Activated CD8-positive, alpha-beta memory T cell treated with anti-CD3 and anti-CD28 coated beads, Interleukin-2, amount 50 U/mL, for 1 hour (primary cell): Measurements from ENCODE around the gene THBS4.
A peak's percentile ranks its signal among the peaks of the same experiment; 100 is the strongest.
"Not testable (repeated sequence)": the region's sequence is repeated elsewhere in the genome, so short reads cannot be mapped to it uniquely, and the experiment has no call there.

ENCODE experiments used
- DNase-seq: peaks from one replicate; pipeline ENCODE4 v3.0.0-alpha.2; 2020; ENCODE audit errors: extremely low read depth

Gene THBS4

DNA sequence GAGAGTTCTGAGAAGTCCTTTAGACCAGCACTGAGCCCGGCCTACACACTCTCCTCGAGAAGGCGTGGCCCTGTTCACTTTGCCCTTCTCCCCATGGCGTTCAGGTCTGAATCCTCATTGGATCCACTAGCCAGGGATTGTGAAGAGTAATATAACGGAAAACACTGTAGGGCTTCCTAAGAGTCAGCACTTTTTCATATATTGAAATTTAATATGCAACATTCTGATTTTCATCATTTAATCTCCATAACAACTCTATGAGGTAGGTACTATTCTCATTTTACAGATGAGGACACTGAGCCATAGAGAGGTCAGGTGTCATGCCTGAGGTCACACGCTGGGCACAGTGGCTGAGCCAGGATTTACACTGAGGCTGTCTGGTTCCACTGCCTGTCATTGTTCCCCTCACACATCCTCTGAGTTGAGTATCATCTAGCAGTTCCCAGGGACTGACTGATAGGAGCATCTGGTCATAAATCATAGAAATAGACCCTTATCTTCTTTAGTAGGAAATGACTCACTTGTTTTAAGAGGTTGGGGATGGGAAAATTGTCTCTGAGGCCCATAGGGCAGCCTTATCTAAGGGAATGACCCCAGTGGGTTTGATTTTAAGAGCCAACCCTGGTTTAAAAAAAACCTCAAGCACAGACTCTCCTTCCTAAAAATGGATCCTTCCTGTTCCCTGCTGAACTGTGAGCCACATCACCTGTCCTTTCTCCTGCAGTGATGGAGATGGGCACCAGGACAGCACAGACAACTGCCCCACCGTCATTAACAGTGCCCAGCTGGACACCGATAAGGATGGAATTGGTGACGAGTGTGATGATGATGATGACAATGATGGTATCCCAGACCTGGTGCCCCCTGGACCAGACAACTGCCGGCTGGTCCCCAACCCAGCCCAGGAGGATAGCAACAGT is 41.2 kb downstream of the THBS4 start:
- DNase-seq: no peak

DNA sequence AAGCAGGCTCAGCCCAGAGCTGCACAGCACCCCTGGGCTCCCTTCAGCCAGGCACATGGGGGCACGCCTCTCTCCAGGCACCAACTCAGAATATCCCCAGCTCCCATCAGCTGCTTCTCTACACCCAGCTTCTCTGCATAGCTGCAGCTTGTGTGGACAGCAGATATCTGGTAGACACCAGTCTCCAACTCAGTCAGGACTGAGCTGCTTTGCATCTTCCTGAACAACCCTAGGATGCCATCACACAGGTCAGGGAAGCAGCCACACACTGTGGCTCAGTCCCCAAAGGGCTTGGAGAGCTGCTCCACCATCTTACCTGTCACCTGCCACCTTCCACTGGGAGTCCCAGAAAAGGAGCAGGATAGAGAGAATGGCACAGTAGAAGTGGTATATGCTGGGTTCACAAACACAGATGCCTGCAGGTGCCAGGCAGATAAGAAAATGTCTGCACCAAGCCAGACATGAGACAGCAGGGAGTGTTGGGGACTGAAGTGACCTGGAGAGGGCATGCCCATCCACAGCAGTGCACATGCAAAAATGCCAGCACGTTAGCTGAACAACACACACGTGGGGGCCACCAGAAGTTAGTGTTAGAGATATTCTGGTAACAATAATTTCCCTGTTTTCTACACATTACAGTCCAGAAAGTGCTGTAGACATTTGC is 42.0 kb downstream of the THBS4 start:
- DNase-seq: no peak

DNA sequence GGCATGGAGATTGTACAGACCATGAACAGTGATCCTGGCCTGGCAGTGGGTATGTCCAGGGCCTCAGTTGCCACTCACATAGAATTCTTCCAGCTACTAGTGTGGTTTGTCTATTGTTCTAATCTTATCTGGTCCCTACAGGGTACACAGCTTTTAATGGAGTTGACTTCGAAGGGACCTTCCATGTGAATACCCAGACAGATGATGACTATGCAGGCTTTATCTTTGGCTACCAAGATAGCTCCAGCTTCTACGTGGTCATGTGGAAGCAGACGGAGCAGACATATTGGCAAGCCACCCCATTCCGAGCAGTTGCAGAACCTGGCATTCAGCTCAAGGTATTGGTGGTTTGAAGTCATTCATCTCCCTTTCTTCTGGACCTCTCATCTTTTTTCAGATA is 43.8 kb downstream of the THBS4 start:
- DNase-seq: no peak

- no peak for DNase-seq
Observed at GRCh38 chr5:80082281-80082680, 47.1 kb downstream of the THBS4 start.

DNA sequence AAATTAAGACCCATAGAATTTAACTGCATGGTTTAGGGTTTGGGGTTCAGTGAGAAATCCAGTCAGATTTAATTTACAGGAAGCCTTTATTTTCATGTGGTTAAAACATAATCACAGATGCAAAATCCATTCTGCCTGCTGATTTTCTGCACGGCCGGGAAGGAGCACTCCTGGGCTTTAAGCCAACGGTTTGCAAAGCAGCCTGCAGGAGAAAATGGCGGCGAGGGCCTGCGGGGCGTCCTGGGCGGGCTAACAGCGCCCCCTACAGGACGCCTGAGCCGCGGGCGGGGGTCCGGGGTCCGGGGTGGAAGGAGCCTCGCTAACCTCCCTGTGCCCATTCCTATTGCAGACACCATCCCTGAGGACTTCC is 47.6 kb downstream of the THBS4 start:
- DNase-seq: no peak

- no peak for DNase-seq
Observed at GRCh38 chr5:80083101-80083890, 48.1 kb downstream of the THBS4 start.

DNA sequence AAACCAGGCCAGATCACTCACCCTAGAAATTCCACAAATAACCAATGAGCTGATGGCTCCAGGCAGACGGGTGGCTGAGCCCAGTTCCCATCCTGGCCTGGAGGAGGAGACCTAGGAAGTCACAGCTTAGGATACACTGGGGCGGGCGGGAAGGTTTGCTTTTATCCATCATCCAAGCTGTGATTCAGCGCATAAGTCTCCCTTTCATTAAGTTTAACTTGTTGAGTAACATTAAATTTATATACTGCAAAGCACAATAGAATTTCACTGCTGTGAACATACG is 55.7 kb downstream of the THBS4 start:
- DNase-seq: no peak

GRCh38 chr5:80091792-80092192 is 56.6 kb downstream of the THBS4 start:
- DNase-seq: peak; percentile 22

- no peak for DNase-seq
Observed at GRCh38 chr5:80092486-80093107, 57.4 kb downstream of the THBS4 start.

GRCh38 chr5:80093796-80094195 is 58.6 kb downstream of the THBS4 start:
- no peak for DNase-seq

DNA sequence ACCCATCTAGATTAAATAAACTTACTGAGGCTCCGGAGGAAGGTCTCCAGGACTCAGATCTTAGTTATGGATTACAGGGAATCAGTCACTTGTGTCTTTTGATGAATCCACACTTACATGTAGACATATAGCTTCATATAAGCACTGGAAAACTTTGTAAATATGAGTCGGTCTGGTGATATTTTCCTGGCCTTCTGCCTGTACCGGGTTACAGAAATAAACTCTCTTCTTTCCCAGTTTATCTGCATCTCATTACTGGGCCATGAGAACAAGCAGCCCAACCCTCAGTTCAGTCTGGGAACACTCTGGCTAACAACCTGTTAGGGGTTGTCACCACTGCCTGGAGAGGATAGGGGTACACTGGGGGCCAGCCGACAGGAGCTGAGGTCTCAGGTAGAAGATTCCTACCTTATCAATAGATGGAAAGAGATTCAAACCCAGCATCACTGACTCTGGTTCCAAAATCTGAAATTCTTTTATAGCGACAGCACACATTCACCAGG is 59.1 kb downstream of the THBS4 start:
- DNase-seq: no peak

DNA sequence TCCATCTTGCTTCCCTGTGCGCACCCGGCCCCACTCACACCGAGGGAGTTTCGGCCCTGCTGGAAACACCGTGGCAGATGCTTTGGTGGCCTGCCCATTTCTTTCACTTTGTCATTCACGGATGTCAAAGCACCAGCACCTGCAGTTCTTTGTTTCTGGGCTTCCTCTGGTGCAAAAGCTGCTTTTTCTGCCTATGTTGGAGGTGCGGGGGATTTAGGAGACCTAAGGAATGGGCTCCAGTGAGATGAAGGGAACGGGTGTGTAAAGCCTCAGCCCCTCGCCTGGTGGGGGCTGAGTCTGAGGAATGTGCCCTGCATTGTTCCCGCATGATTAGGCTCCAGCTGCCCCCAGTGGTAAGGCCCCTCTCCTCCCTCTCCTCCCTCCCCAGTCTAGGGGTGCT is 62.3 kb downstream of the THBS4 start:
- DNase-seq: no peak

DNA sequence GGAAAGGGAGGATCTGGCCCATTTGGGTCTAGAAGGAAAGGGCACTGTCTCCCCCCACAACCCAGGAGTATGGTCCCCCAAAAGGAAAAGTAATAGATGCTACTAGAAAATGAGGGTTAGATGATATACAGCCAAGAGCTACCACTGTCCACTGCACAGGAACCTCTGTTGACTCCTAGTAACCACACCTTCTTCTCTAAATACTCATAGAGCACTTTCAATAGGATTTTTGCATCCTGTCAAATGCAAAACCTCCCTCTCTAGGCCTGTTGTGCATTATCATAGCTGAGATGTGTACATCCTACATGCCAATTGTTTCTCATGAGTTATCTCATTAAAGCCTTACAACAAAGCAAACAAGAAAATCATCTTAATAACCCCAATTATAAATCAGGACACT is 66.8 kb downstream of the THBS4 start:
- no peak for DNase-seq

- DNase-seq: no peak
Observed at GRCh38 chr5:80103371-80103770, 68.2 kb downstream of the THBS4 start.

DNA sequence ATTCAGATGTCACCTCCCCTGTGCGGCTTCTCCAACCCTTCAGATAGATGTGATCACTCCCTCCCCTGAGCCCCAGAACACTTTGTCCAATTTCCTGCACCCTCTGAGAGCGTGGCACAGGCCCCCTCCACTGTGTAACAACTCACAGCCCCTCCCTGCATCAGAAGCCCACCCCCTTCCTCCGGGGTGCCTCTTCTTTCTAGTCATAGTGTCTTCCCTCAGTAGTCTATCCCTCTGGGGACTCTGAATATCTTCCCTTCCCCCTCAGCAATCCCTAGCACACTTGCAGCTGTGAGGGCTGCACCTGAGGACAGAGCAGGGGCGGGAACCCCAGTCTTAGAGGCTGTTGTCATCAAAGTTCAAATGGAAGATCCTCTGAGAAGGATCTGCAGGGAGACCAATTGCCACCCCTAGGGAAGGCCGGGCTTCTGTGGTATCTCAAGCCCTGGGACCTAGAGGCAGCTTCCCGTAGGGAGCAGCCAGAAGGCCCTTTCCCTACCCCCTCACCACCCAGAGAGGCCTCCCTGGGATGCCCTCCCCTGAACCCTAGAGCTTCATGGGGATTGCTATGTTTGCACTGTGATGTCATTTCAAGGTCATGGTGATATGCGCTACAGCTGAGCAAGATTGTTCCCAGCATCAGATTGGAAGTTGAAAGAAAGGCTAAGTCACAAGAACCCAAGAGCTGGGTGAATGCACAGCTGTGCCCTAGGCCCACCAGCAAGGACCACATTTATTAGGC is 70.7 kb downstream of the THBS4 start:
- DNase-seq: no peak

DNA sequence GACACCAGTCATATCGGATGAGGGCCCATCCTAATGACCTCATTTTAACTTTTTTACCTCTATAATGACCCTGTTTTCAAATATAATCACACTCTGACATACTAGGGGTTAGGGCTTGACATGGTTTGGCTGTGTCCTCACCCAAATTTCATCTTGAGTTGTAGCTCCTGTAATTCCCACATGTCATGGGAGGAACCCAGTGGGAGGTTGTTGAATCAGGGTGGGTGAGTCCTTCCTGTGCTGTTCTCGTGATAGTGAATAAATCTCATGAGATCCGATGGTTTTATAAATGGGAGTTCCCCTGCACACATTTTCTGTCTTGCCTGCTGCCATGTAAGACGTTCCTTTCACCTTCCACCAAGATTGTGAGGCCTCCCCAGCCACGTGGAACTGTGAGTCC is 71.8 kb downstream of the THBS4 start:
- DNase-seq: no peak

GRCh38 chr5:80109646-80110478 is 74.7 kb downstream of the THBS4 start:
- DNase-seq: no peak

DNA sequence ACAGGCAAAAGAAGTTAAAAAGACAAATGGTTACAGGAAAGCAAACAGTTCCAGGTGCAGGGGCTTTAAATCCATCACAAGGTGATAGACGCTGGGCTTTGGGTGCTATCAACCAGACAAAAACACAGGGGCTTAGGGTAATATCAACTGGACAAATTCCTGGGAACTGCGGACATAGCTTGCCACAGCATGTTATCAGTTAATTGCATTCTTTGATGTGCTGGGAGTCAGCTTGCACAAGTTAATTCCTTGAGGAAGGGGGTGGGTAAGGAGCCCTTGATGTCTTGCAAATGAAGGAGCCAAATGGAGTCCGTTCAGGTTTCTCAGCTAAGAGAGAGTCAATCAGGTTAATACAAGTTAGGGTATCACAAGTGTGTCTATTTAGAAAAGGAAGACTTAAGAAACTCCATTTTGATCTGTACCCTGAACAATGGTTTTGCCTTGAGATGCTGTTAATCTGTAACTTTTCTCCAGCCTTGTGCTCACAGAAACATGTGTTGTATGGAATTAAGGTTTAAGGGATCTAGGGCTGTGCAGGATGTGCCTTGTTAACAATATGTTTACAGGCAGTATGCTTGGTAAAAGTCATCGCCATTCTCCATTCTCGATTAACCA is 76.3 kb downstream of the THBS4 start:
- not testable (repeated sequence) for DNase-seq

DNA sequence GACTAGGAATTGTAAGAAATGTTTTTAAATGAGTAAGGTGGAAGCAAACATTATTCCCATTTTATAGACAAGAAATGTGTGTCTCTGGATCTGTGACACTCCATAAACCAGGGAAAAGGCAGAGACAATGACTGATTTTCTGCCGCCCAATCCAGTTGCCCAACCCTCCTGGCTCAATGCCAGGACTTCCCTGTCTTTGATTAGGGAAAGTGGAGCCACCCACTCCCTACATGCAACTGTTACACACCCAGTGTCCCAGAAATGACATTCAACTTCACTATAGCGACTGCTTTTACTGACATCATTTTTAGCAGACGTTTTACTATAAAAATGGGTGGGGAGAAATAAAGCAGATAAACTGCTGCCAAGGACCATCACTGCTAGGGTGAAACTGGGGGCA is 79.7 kb downstream of the THBS4 start:
- no peak for DNase-seq

DNA sequence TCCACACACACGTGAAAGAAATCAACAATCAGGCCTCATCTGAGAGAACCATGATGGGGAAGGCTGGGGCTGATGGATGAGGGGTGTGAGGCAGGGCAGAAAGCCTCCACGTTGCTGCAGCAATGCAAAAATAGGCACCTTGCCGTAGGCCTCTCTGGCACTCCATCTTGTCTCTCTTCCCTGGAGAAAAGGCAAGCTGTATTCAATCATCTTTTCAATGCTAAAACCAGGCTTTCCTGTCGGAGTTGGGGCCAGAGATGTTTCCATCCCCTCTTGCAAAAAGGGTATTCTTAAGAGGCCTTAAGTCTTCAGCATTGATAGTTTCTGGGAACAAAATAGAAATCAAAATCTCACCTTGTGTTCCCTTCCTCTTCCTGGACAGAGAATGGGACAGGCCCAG is 80.9 kb downstream of the THBS4 start:
- DNase-seq: no peak
